Lung (tissue), 12 donors: Measurements from ENCODE around the gene PPP1CC. TPM values are rescaled to one million over a fixed set of nuclear protein-coding genes. Genes with fewer than 3 reads are reported as not detected.

Source experiments
- ATAC-seq: fragments of 200-7000 bp; cut with Tn5 transposase; one replicate; pipeline ENCODE4 v1.9.1; 2020; ENCODE audit warnings: moderate number of reproducible peaks; ENCODE audit not compliant: insufficient read depth, low FRiP score
- DNase-seq, 3 donors: peaks; one replicate each; pipeline ENCODE4 v3.0.0-alpha.2; 2013 to 2017
- H3K27ac ChIP-seq, 2 donors: one replicate each; pipeline ENCODE4 v1.5.1; 2013; ENCODE audit warnings: mild to moderate bottlenecking in 2 of 2, moderate library complexity in 2 of 2, control low read depth in 1 of 2, inconsistent platforms in 1 of 2, low read depth in 1 of 2, low read length in 1 of 2
- H3K27me3 ChIP-seq, 3 donors: one replicate each; pipeline ENCODE4 v1.5.1; 2013; ENCODE audit warnings: low read length in 2 of 3; ENCODE audit not compliant: control insufficient read depth in 3 of 3, insufficient read depth in 3 of 3
- H3K36me3 ChIP-seq, 4 donors: one replicate each; pipeline ENCODE4 v1.5.1; 2013; ENCODE audit warnings: low read length in 4 of 4, mild to moderate bottlenecking in 1 of 4, moderate library complexity in 1 of 4; ENCODE audit not compliant: control insufficient read depth in 4 of 4, insufficient read depth in 4 of 4
- H3K4me1 ChIP-seq, 5 donors: one replicate each; pipeline ENCODE4 v1.5.1; 2013; ENCODE audit warnings: low read length in 5 of 5, mild to moderate bottlenecking in 2 of 5, moderate library complexity in 1 of 5; ENCODE audit not compliant: control insufficient read depth in 5 of 5, insufficient read depth in 5 of 5
- H3K4me3 ChIP-seq: one replicate; pipeline ENCODE4 v1.5.1; 2013; ENCODE audit warnings: mild to moderate bottlenecking, control low read depth, moderate library complexity
- H3K9ac ChIP-seq, 2 donors: one replicate each; pipeline ENCODE4 v1.5.1; 2013; ENCODE audit warnings: low read length in 2 of 2, control low read depth in 1 of 2; ENCODE audit not compliant: insufficient read depth in 1 of 2
- H3K9me3 ChIP-seq, 4 donors: one replicate each; pipeline ENCODE4 v1.5.1; 2013; ENCODE audit warnings: low read length in 3 of 4, mild to moderate bottlenecking in 1 of 4, moderate library complexity in 1 of 4; ENCODE audit not compliant: control insufficient read depth in 4 of 4, insufficient read depth in 3 of 4
- CTCF ChIP-seq: IDR thresholded peaks from 2 replicates; pipeline ENCODE4 v1.5.1; 2012; ENCODE audit warnings: mild to moderate bottlenecking; ENCODE audit errors: control extremely low read depth, extremely low read depth
- WGBS, 2 donors: extraction: QIAGEN DNeasy Blood & Tissue Kit; methylation state at CpG; one replicate each; pipeline ENCODE4 v1.1.7; 2013; 5-methylcytosine and 5-hydroxymethylcytosine counted together
- polyA plus RNA-seq, 2 donors: library from polyadenylated mRNA; stranded (reverse); fragments of 200-250 nt; gene quantifications; one replicate each; pipeline ENCODE4 v1.2.1, GENCODE V29; 2013
- total RNA-seq, 2 donors: library from RNA; depleted of rRNA in 1 of 2; stranded (reverse); fragments of >200 nt in 1 of 2; gene quantifications; one replicate each; pipeline ENCODE4 v1.2.1, GENCODE V29; 2014 to 2021
- donor health status: control.
- donor health status: control.
- donor health status: Bipolar disorder and iron deficiency.
- donor health status: healthy.
- donor health status: DM: yes; HTN: yes; CAD: no.

Gene PPP1CC
- total and polyA plus RNA-seq, 4 donors, result 56.2 to 124 (median 72.3) TPM

- ATAC-seq (no peak), DNase-seq (peak; percentile 50 to 68 (median 65))
- no peak overlapping the region for H3K9ac ChIP-seq
- peaks cover 0 to 2% (median 0%) of the 10 kb centered on the region in 4 donors for H3K36me3 ChIP-seq
- H3K4me1 ChIP-seq, result peaks cover 0 to 40% (median 7%) of the 10 kb centered on the region in 5 donors
- H3K27ac ChIP-seq, result no peak overlapping the region
- H3K4me3 ChIP-seq, result no peak overlapping the region
- H3K27me3 ChIP-seq, result no peaks in the 10 kb centered on the region
- 26 to 27% methylated on average over 26 of the region's 26 CpGs for WGBS, 2 donors
- H3K9me3 ChIP-seq, result no peaks in the 10 kb centered on the region
- no peak for TF ChIP-seq CTCF
Observed at GRCh38 chr12:110743571-110744093, 941 bp upstream of the PPP1CC start.

- peak overlapping the region; percentile 83 to 89 for H3K9ac ChIP-seq
- TF ChIP-seq CTCF, result no peak
- no peaks in the 10 kb centered on the region for H3K27me3 ChIP-seq
- H3K4me3 ChIP-seq, result peak overlapping the region; percentile 79
- peak overlapping the region; percentile 78 to 97 for H3K27ac ChIP-seq
- DNase-seq (peak in 1 of 3 donors; percentile 68), ATAC-seq (peak; percentile 23)
- peaks cover 4 to 40% (median 19%) of the 10 kb centered on the region in 5 donors for H3K4me1 ChIP-seq
- 0 to 1% methylated on average over 39 to 44 of the region's 44 CpGs for WGBS, 2 donors
- no peaks in the 10 kb centered on the region for H3K9me3 ChIP-seq
- peaks cover 0 to 4% (median under 1%) of the 10 kb centered on the region in 4 donors for H3K36me3 ChIP-seq
Observed at GRCh38 chr12:110742096-110742717, 484 bp downstream of the PPP1CC start.

- Histone ChIP-seq H3K9ac (peak overlapping the region; percentile 83 to 89), H3K4me1 (peaks cover 4 to 40% (median 19%) of the 10 kb centered on the region in 5 donors), H3K9me3 (no peaks in the 10 kb centered on the region), H3K27me3 (no peaks in the 10 kb centered on the region), H3K27ac (peak overlapping the region; percentile 59 to 78), H3K4me3 (peak overlapping the region; percentile 79), H3K36me3 (peaks cover 0 to 4% (median under 1%) of the 10 kb centered on the region in 4 donors)
- 0% methylated on average over 14 of the region's 14 CpGs for WGBS, 2 donors
- no peak for TF ChIP-seq CTCF
- no peak for ATAC-seq
- DNase-seq, result peak; percentile 25 to 63 (median 52)
Observed at GRCh38 chr12:110741341-110742095, 1.2 kb downstream of the PPP1CC start.
